ENCODE data around the gene RS1. TPM values are rescaled to one million over a fixed set of nuclear protein-coding genes. Genes with fewer than 3 reads are reported as not detected.

RS1 gene
- total RNA-seq, 4 donors from 2014 or later, result 0.67 TPM; not detected in 3

DNA sequence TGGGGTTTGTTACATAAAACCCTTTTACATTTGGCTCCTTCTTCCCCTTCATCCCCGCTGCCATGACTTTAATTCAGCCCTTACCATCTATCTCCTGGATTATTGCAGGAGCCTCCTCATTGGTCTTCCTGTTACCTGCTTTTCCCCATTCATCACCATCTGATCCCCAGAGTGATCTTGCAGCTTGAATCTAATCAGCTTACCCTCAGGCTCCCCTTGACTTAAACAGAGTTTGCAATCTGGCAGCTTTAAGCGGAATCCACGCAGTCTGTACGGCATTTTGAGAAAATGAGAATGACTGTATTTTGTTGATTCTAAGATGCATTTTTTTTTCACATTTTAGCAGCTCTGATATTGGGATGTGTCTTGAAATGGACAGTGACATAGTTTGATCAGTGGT, 20.6 kb upstream of the RS1 start:
- intact Hi-C loops (cut with DNase I), result no loop called here
- Histone ChIP-seq H3K4me3 (replicated peaks in 1 of 3) (no peak overlapping the region), H3K4me1 (no peaks in the 10 kb centered on the region), H3K36me3 (no peaks in the 10 kb centered on the region), H3K27me3 (no peaks in the 10 kb centered on the region), H3K9me3 (no peaks in the 10 kb centered on the region), H3K27ac (no peak overlapping the region)
- WGBS, 2 donors, result 80 to 89% methylated on average over 4 of the region's 4 CpGs
- DNase-seq, result no peak
- TF ChIP-seq, protein P1, sequence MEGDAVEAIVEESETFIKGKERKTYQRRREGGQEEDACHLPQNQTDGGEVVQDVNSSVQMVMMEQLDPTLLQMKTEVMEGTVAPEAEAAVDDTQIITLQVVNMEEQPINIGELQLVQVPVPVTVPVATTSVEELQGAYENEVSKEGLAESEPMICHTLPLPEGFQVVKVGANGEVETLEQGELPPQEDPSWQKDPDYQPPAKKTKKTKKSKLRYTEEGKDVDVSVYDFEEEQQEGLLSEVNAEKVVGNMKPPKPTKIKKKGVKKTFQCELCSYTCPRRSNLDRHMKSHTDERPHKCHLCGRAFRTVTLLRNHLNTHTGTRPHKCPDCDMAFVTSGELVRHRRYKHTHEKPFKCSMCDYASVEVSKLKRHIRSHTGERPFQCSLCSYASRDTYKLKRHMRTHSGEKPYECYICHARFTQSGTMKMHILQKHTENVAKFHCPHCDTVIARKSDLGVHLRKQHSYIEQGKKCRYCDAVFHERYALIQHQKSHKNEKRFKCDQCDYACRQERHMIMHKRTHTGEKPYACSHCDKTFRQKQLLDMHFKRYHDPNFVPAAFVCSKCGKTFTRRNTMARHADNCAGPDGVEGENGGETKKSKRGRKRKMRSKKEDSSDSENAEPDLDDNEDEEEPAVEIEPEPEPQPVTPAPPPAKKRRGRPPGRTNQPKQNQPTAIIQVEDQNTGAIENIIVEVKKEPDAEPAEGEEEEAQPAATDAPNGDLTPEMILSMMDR (IDR thresholded peaks at IDR 0.05), result no peak
- no peak for TF ChIP-seq POLR2A (IDR thresholded peaks at IDR 0.05)

DNA sequence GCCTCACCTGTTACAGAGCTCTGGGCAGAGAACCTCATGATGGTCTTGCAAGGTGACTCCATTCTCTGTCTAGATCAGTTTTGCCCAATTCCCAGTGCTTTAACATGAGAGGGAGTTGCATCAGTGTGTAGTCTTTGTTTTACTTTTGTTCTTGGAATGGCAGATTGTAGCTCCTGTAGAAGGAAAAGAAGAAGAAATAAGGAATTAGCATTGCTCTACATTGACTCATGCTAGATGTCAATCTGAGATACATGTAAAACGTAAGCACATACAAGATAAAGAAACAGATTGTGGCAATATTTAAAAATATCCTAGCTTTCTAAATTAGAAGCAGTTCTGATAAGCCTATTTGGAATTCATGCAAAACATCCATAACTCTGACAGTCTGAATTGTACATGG, 19.5 kb upstream of the RS1 start:
- Histone ChIP-seq H3K27me3 (no peaks in the 10 kb centered on the region), H3K36me3 (no peaks in the 10 kb centered on the region), H3K9me3 (no peaks in the 10 kb centered on the region), H3K4me3 (replicated peaks in 1 of 3) (no peak overlapping the region), H3K27ac (no peak overlapping the region), H3K4me1 (no peaks in the 10 kb centered on the region)
- TF ChIP-seq, protein P1 (IDR thresholded peaks at IDR 0.05), result no peak
- no peak for TF ChIP-seq POLR2A (IDR thresholded peaks at IDR 0.05)
- DNase-seq, result no peak
- intact Hi-C loops (cut with DNase I), result no loop called here
- WGBS, 2 donors, result 73 to 82% methylated on average over 1 of the region's 1 CpG

DNA sequence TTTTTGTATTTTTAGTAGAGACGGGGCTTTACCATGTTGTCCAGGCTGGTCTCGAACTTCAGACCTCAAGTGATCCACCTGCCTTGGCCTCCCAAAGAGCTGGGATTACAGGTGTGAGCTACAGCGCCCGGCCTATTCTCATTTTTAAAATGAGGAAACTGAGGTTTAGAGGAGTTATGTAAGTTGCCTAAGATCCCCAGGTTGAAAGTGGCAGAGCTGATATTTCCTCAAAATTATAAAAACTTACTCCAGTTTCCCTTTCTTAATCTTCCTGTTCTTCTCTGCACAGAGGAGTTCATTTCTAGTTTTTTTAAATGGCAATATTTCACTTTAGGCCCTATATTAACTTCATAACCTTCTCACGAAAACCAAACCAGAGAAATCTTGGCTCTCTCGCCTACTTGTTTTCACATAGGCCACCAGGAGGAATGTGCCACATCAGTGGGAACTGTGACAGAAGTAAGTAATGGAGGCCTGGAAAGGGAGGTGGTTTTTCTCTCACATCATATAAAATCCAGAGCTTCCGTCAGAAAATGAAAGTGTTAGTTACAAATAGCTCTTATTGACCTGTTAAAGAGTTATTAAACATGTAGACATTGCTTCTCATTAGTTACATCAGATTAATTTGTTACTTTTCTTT, 16.1 kb upstream of the RS1 start:
- intact Hi-C loops (cut with DNase I), result no loop called here

DNA sequence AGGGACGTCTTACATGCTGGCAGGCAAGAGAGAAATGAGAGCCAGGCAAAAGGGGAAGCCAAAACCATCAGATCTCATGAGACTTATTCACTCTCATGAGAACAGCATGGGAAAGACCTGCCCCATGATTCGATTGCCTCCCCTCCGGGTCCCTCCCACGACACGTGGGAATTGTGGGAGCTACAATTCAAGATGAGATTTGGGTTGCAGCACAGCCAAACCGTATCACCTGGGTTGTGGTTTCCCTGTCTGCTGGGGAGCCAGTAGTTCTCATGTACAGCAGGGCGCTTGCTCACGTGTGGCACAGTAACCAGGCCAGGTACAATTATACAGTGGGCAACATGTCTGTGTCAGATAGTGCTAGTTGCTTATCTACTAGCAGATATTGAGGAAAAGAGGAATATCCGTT, 11.1 kb upstream of the RS1 start:
- Histone ChIP-seq H3K4me1 (no peaks in the 10 kb centered on the region), H3K36me3 (no peaks in the 10 kb centered on the region), H3K4me3 (replicated peaks in 1 of 3) (no peak overlapping the region), H3K27ac (no peak overlapping the region), H3K27me3 (no peaks in the 10 kb centered on the region), H3K9me3 (no peaks in the 10 kb centered on the region)
- TF ChIP-seq, protein P1 (IDR thresholded peaks at IDR 0.05), result no peak
- no peak for TF ChIP-seq POLR2A (IDR thresholded peaks at IDR 0.05)
- WGBS, 2 donors, result 81 to 90% methylated on average over 6 to 7 of the region's 9 CpGs
- no peak for DNase-seq
- intact Hi-C loops (cut with DNase I), result no loop called here

More for the DNA sequence above, 16.1 kb upstream of the RS1 start:
- Histone ChIP-seq H3K4me3 (replicated peaks in 1 of 3) (no peak overlapping the region), H3K9me3 (no peaks in the 10 kb centered on the region), H3K27ac (no peak overlapping the region), H3K27me3 (no peaks in the 10 kb centered on the region), H3K36me3 (no peaks in the 10 kb centered on the region), H3K4me1 (no peaks in the 10 kb centered on the region)
- no peak for DNase-seq
- no peak for TF ChIP-seq POLR2A (IDR thresholded peaks at IDR 0.05)
- TF ChIP-seq, protein P1 (IDR thresholded peaks at IDR 0.05), result no peak
- 91 to 92% methylated on average over 7 of the region's 7 CpGs for WGBS, 2 donors

DNA sequence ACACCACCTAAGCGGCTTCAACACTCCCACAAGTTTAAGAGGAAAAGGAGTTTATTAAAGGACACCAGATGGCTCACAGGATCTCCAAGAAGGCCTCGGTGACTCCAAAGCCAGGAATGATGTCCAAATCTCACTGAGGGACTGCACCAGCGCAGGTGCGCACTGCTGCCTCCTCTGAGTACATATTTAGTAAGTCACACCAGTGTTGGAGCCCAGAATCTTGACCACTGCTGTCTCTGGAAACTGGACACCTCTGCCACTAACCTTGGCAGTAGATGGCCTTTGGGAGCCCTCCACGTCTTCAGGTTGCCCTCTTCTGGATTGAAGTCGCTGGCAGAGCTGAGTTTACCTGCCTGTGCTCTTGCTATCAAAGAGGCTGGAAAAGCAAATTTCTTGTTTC, 10.1 kb upstream of the RS1 start:
- intact Hi-C loops (cut with DNase I), result no loop called here
- H3K4me1 ChIP-seq, result no peaks in the 10 kb centered on the region
- no peak overlapping the region for H3K4me3 ChIP-seq (replicated peaks in 1 of 3)
- no peak for DNase-seq
- TF ChIP-seq, protein P1 (IDR thresholded peaks at IDR 0.05), result no peak
- TF ChIP-seq POLR2A (IDR thresholded peaks at IDR 0.05), result no peak
- no peak overlapping the region for H3K27ac ChIP-seq
- no peaks in the 10 kb centered on the region for H3K9me3 ChIP-seq
- no peaks in the 10 kb centered on the region for H3K36me3 ChIP-seq
- WGBS, 2 donors, result 93 to 95% methylated on average over 5 to 6 of the region's 6 CpGs
- no peaks in the 10 kb centered on the region for H3K27me3 ChIP-seq
